Fibroblast of lung (primary cell): ENCODE measurements around the gene IWS1. TPM values are rescaled to one million over a fixed set of nuclear protein-coding genes. Genes with fewer than 3 reads are reported as not detected.

ENCODE experiments used
- DNase-seq, 2 donors: peaks; one replicate each; pipeline versions ENCODE4 v3.0.0 to v3.0.0-alpha.2; 2010; ENCODE audit warnings: low read depth in 2 of 2
- H2AFZ ChIP-seq: 2 replicates; pipeline ENCODE4 v1.5.1; 2012; ENCODE audit warnings: low read length, control low read depth, inconsistent platforms
- H3K27ac ChIP-seq: 2 replicates; pipeline ENCODE4 v1.5.1; 2011; ENCODE audit warnings: low read length, control low read depth; ENCODE audit not compliant: insufficient read depth
- H3K27me3 ChIP-seq: 2 replicates; pipeline ENCODE4 v1.5.1; 2011; ENCODE audit warnings: mild to moderate bottlenecking, low read length; ENCODE audit not compliant: control insufficient read depth, insufficient read depth
- H3K36me3 ChIP-seq: 2 replicates; pipeline ENCODE4 v1.5.1; 2011; ENCODE audit warnings: low read length; ENCODE audit not compliant: control insufficient read depth, insufficient read depth
- H3K4me1 ChIP-seq: 2 replicates; pipeline ENCODE4 v1.5.1; 2011; ENCODE audit warnings: low read length; ENCODE audit not compliant: control insufficient read depth, insufficient read depth; ENCODE audit errors: extremely low read depth
- H3K4me2 ChIP-seq: 2 replicates; pipeline ENCODE4 v1.5.1; 2011; ENCODE audit warnings: low read length, control low read depth; ENCODE audit not compliant: insufficient read depth; ENCODE audit errors: extremely low read depth
- H3K4me3 ChIP-seq, 4 experiments: fragments of 200-600 bp in 1 of 4; sonication (generic) in 1 of 4; replicated peaks in 1 of 4; 2 replicates each; pipeline ENCODE4 v1.5.1; 2011 to 2016; ENCODE audit warnings: low read length in 4 of 4, low read depth in 3 of 4, mild to moderate bottlenecking in 3 of 4, control low read depth in 2 of 4, inconsistent platforms in 1 of 4, mixed read lengths in 1 of 4; ENCODE audit not compliant: insufficient read depth in 1 of 4; ENCODE audit errors: control extremely low read depth in 1 of 4
- H3K79me2 ChIP-seq: 2 replicates; pipeline ENCODE4 v1.5.1; 2012; ENCODE audit warnings: mild to moderate bottlenecking, low read length, inconsistent platforms; ENCODE audit not compliant: control insufficient read depth, insufficient read depth
- H3K9ac ChIP-seq: 2 replicates; pipeline ENCODE4 v1.5.1; 2011; ENCODE audit warnings: mild to moderate bottlenecking, low read length, control low read depth; ENCODE audit not compliant: insufficient read depth
- H3K9me3 ChIP-seq: 2 replicates; pipeline ENCODE4 v1.5.1; 2012; ENCODE audit warnings: low read depth, low read length; ENCODE audit not compliant: control insufficient read depth, insufficient read depth
- H4K20me1 ChIP-seq: 2 replicates; pipeline ENCODE4 v1.5.1; 2011; ENCODE audit warnings: low read length; ENCODE audit not compliant: control insufficient read depth, insufficient read depth; ENCODE audit errors: extremely low read depth
- EZH2 ChIP-seq: IDR thresholded peaks from 2 replicates; pipeline ENCODE4 v1.5.1; 2012; ENCODE audit warnings: low read length, control low read depth, mild to moderate bottlenecking; ENCODE audit errors: missing control alignments
- polyA plus RNA-seq, 2 donors: library from polyadenylated mRNA; depleted of rRNA in 1 of 2; stranded (reverse) in 1 of 2; unstranded in 1 of 2; fragments of >200 nt; gene quantifications; 2 replicates each; pipeline ENCODE4 v1.2.1, GENCODE V29; 2011 to 2012; ENCODE audit warnings: missing spikeins in 1 of 2
- total RNA-seq: library from RNA; depleted of rRNA; stranded (reverse); fragments of >200 nt; gene quantifications from 2 replicates; pipeline ENCODE4 v1.2.1, GENCODE V29; 2014
- TF ChIP-seq, protein P1 (sequence below), 2 donors: IDR thresholded peaks in 1 of 2; conservative IDR thresholded peaks in 1 of 2; 1 replicate in 1 of 2; 2 replicates in 1 of 2; pipeline ENCODE4 v1.5.1; 2011 to 2012; ENCODE audit warnings: low read length in 2 of 2, control low read depth in 1 of 2, inconsistent platforms in 1 of 2, low read depth in 1 of 2, mild to moderate bottlenecking in 1 of 2

Gene IWS1
- total and polyA plus RNA-seq, 2 donors (not counting 1 experiment from before 2014, with no cell fraction given): 44.1 to 56.0 TPM

DNA sequence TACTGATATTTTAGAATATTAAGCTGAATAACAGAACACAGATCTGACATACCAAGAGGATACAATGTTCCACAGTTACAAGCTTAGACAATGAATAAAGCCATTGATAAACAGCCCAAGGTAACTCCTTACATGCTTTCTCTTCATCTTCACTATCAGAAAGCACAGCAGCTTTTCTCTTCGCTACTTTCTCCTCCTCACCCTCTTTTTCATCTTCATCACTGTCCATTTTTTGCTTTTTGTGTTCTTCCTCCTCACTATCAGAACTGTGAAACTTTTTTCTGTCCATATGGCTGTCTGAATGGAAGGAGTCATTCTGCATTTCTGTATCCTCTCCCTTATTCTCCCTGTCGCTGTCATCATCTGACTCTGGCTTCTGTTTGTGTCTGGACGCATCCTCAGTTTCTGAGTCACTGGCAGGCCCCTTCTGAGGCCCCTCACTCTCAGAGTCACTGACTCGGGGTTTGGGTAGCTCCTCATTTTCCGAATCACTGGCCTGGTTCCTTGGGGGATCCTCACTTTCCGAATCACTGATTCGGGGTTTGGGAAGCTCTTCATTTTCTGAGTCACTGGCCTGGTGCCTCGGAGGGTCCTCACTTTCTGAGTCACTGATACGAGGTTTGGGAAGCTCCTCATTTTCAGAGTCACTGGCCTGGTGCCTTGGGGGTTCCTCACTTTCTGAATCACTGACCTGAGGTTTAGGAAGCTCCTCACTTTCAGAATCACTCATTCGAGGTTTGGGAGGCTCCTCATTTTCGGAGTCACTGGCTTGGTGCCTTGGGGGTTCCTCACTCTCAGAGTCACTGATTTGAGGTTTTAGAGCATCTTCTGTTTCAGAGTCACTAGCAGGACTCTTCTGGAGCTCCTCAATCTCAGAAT, 21.5 kb downstream of the IWS1 start:
- Histone ChIP-seq H3K27me3 (no peaks in the 10 kb centered on the region), H3K4me2 (no peak overlapping the region), H2AFZ (no peak overlapping the region), H3K27ac (peak overlapping the region; percentile 41), H3K4me3 (no peak overlapping the region), H3K36me3 (peaks cover 11% of the 10 kb centered on the region), H3K9me3 (no peaks in the 10 kb centered on the region), H3K4me1 (peaks cover 13% of the 10 kb centered on the region), H3K79me2 (peaks cover 30% of the 10 kb centered on the region), H4K20me1 (peaks cover 1% of the 10 kb centered on the region), H3K9ac (no peak overlapping the region)
- DNase-seq: no peak
- TF ChIP-seq EZH2: no peak
- TF ChIP-seq, protein P1, sequence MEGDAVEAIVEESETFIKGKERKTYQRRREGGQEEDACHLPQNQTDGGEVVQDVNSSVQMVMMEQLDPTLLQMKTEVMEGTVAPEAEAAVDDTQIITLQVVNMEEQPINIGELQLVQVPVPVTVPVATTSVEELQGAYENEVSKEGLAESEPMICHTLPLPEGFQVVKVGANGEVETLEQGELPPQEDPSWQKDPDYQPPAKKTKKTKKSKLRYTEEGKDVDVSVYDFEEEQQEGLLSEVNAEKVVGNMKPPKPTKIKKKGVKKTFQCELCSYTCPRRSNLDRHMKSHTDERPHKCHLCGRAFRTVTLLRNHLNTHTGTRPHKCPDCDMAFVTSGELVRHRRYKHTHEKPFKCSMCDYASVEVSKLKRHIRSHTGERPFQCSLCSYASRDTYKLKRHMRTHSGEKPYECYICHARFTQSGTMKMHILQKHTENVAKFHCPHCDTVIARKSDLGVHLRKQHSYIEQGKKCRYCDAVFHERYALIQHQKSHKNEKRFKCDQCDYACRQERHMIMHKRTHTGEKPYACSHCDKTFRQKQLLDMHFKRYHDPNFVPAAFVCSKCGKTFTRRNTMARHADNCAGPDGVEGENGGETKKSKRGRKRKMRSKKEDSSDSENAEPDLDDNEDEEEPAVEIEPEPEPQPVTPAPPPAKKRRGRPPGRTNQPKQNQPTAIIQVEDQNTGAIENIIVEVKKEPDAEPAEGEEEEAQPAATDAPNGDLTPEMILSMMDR (conservative IDR thresholded peaks at IDR 0.05 in 1 of 2, IDR thresholded peaks at IDR 0.05 in 1 of 2; ENCODE audit: low read depth in 1 of 2, low read length in 2 of 2): no peak

DNA sequence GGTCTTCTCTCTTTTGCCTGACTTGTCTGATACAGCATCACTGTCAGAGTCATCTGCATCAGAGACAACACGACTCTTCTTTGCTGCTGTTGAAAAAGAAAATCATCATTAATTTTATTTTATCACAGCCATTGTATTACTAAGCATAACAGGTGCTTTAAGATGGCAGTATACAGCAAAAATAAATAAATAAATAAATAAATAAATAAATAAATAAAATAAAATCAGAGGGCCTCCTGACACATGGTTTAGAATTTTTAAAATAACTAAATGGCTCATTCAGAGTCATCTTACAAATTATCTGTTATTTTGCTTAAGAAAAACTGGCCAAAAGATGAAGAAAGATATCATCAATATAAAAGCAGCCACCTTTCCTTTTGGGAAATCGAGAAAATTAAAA, 22.8 kb downstream of the IWS1 start:
- TF ChIP-seq EZH2: no peak
- TF ChIP-seq, protein P1 (conservative IDR thresholded peaks at IDR 0.05 in 1 of 2, IDR thresholded peaks at IDR 0.05 in 1 of 2; ENCODE audit: low read depth in 1 of 2, low read length in 2 of 2): no peak
- Histone ChIP-seq H3K36me3 (peaks cover 11% of the 10 kb centered on the region), H3K27me3 (no peaks in the 10 kb centered on the region), H3K27ac (no peak overlapping the region), H3K9me3 (no peaks in the 10 kb centered on the region), H2AFZ (no peak overlapping the region), H3K4me1 (peaks cover 10% of the 10 kb centered on the region), H4K20me1 (no peaks in the 10 kb centered on the region), H3K4me3 (no peak overlapping the region), H3K9ac (no peak overlapping the region), H3K4me2 (no peak overlapping the region), H3K79me2 (peaks cover 26% of the 10 kb centered on the region)
- no peak for DNase-seq

DNA sequence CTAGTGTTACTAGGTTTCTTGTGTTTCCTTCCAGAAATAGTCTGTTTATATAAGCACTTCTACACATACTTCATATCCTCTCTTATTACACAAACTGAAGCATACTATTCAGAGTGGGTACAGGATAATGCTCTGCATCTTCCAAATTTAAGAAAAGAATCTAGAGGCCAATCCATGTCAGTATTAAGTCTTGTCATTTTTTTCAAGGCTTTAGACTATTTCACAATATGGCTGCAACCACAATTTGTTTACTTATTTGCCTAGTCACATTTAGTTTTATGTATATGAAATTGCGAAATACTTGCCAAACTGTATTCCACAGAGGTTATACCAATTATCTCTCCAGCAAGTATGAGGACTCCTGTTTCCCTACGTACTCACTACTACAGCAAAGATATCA, 27.9 kb downstream of the IWS1 start:
- DNase-seq: peak in 1 of 2 donors; percentile 91
- H4K20me1 ChIP-seq: no peaks in the 10 kb centered on the region
- H3K9ac ChIP-seq: no peak overlapping the region
- peaks cover 12% of the 10 kb centered on the region for H3K36me3 ChIP-seq
- no peaks in the 10 kb centered on the region for H3K27me3 ChIP-seq
- H3K9me3 ChIP-seq: no peaks in the 10 kb centered on the region
- H3K27ac ChIP-seq: no peak overlapping the region
- TF ChIP-seq, protein P1 (conservative IDR thresholded peaks at IDR 0.05 in 1 of 2, IDR thresholded peaks at IDR 0.05 in 1 of 2; ENCODE audit: low read depth in 1 of 2, low read length in 2 of 2): no peak
- TF ChIP-seq EZH2: no peak
- no peak overlapping the region for H3K4me3 ChIP-seq
- no peak overlapping the region for H2AFZ ChIP-seq
- no peak overlapping the region for H3K4me2 ChIP-seq
- no peaks in the 10 kb centered on the region for H3K79me2 ChIP-seq
- H3K4me1 ChIP-seq: peaks cover 2% of the 10 kb centered on the region
